Neuronal stem cell (in vitro differentiated cells): ENCODE results near the gene PTPRZ1.

Experiments used
- DNase-seq: peaks from one replicate; pipeline ENCODE4 v3.0.0-alpha.2; 2013; ENCODE audit warnings: low spot score
- H2AFZ ChIP-seq: one replicate; pipeline ENCODE4 v1.6.1; 2013; ENCODE audit warnings: mild to moderate bottlenecking, low read length, inconsistent platforms
- H2AK5ac ChIP-seq: 2 replicates; pipeline ENCODE4 v1.6.1; 2013; ENCODE audit warnings: low read depth, mild to moderate bottlenecking, inconsistent platforms, low read length, moderate library complexity, mixed read lengths
- H2BK120ac ChIP-seq: 2 replicates; pipeline ENCODE4 v1.6.1; 2013; ENCODE audit warnings: low read depth, mild to moderate bottlenecking, inconsistent platforms, low read length, moderate library complexity, mixed read lengths
- H2BK12ac ChIP-seq: one replicate; pipeline ENCODE4 v1.6.1; 2013; ENCODE audit warnings: low read length, inconsistent platforms
- H2BK15ac ChIP-seq: 2 replicates; pipeline ENCODE4 v1.6.1; 2013; ENCODE audit warnings: mild to moderate bottlenecking, low read length, inconsistent platforms, mixed read lengths
- H2BK5ac ChIP-seq: one replicate; pipeline ENCODE4 v1.6.1; 2013; ENCODE audit warnings: inconsistent platforms, mild to moderate bottlenecking, low read length, moderate library complexity
- H3K14ac ChIP-seq: one replicate; pipeline ENCODE4 v1.6.1; 2013; ENCODE audit warnings: low read length, inconsistent platforms
- H3K18ac ChIP-seq: 2 replicates; pipeline ENCODE4 v1.6.1; 2013; ENCODE audit warnings: low read length, inconsistent platforms
- H3K23ac ChIP-seq: 2 replicates; pipeline ENCODE4 v1.6.1; 2013; ENCODE audit warnings: low read depth, mild to moderate bottlenecking, mixed read lengths, low read length, inconsistent platforms; ENCODE audit not compliant: poor library complexity
- H3K27ac ChIP-seq: replicated peaks from 3 replicates; pipeline ENCODE4 v1.5.1; 2013; ENCODE audit warnings: low read length, inconsistent platforms
- H3K27me3 ChIP-seq, 3 experiments: 2 replicates each; pipeline ENCODE4 v1.6.1; 2013; ENCODE audit warnings: low read length in 3 of 3, mild to moderate bottlenecking in 2 of 3, inconsistent platforms in 1 of 3, low read depth in 1 of 3, mixed read lengths in 1 of 3, moderate library complexity in 1 of 3; ENCODE audit not compliant: control insufficient read depth in 3 of 3, insufficient read depth in 3 of 3
- H3K36me3 ChIP-seq, 2 donors: replicated peaks in 1 of 2; 2 replicates each; pipeline ENCODE4 v1.6.1; 2013; ENCODE audit warnings: low read length in 2 of 2; ENCODE audit not compliant: control insufficient read depth in 2 of 2, insufficient read depth in 2 of 2
- H3K4ac ChIP-seq: 2 replicates; pipeline ENCODE4 v1.6.1; 2013; ENCODE audit warnings: inconsistent platforms, mild to moderate bottlenecking, low read length, moderate library complexity
- H3K4me1 ChIP-seq, 2 donors: 1 replicate in 1 of 2; 2 replicates in 1 of 2; pipeline ENCODE4 v1.6.1; 2013; ENCODE audit warnings: low read length in 2 of 2, low read depth in 1 of 2; ENCODE audit not compliant: control insufficient read depth in 2 of 2, insufficient read depth in 1 of 2
- H3K4me2 ChIP-seq: one replicate; pipeline ENCODE4 v1.6.1; 2013; ENCODE audit warnings: mild to moderate bottlenecking, low read length, inconsistent platforms; ENCODE audit not compliant: insufficient read depth, poor library complexity, severe bottlenecking
- H3K4me3 ChIP-seq, 2 donors: 2 replicates each; pipeline ENCODE4 v1.5.1; 2013; ENCODE audit warnings: low read length in 2 of 2, mild to moderate bottlenecking in 2 of 2, inconsistent platforms in 1 of 2, moderate library complexity in 1 of 2
- H3K79me1 ChIP-seq: one replicate; pipeline ENCODE4 v1.6.1; 2013; ENCODE audit warnings: low read depth, mild to moderate bottlenecking, inconsistent platforms, low read length, moderate library complexity
- H3K9ac ChIP-seq: one replicate; pipeline ENCODE4 v1.6.1; 2013; ENCODE audit warnings: mild to moderate bottlenecking, low read depth, low read length, inconsistent platforms; ENCODE audit not compliant: poor library complexity
- H3K9me3 ChIP-seq, 2 donors: replicated peaks in 1 of 2; 2 replicates each; pipeline versions ENCODE3 to v1.6.1; 2013; ENCODE audit warnings: low read length in 2 of 2, mild to moderate bottlenecking in 2 of 2, inconsistent platforms in 1 of 2, low read depth in 1 of 2, mixed read lengths in 1 of 2, moderate library complexity in 1 of 2; ENCODE audit not compliant: control insufficient read depth in 2 of 2, insufficient read depth in 1 of 2
- H4K8ac ChIP-seq: one replicate; pipeline ENCODE4 v1.6.1; 2013; ENCODE audit warnings: low read depth, mild to moderate bottlenecking, inconsistent platforms, low read length, moderate library complexity
- H4K91ac ChIP-seq: one replicate; pipeline ENCODE4 v1.6.1; 2013; ENCODE audit warnings: low read length, low read depth, mild to moderate bottlenecking, inconsistent platforms; ENCODE audit not compliant: poor library complexity
- WGBS, 2 donors: extraction: QIAGEN DNeasy Blood & Tissue Kit; methylation state at CpG; one replicate each; pipeline ENCODE4 v1.1.7; 2013; ENCODE audit warnings: missing lambda C conversion rate in 2 of 2, mixed read lengths in 1 of 2; ENCODE audit not compliant: insufficient read length in 2 of 2, insufficient replicate concordance in 1 of 2; ENCODE audit errors: extremely low coverage in 2 of 2; 5-methylcytosine and 5-hydroxymethylcytosine counted together

PTPRZ1 gene

DNA sequence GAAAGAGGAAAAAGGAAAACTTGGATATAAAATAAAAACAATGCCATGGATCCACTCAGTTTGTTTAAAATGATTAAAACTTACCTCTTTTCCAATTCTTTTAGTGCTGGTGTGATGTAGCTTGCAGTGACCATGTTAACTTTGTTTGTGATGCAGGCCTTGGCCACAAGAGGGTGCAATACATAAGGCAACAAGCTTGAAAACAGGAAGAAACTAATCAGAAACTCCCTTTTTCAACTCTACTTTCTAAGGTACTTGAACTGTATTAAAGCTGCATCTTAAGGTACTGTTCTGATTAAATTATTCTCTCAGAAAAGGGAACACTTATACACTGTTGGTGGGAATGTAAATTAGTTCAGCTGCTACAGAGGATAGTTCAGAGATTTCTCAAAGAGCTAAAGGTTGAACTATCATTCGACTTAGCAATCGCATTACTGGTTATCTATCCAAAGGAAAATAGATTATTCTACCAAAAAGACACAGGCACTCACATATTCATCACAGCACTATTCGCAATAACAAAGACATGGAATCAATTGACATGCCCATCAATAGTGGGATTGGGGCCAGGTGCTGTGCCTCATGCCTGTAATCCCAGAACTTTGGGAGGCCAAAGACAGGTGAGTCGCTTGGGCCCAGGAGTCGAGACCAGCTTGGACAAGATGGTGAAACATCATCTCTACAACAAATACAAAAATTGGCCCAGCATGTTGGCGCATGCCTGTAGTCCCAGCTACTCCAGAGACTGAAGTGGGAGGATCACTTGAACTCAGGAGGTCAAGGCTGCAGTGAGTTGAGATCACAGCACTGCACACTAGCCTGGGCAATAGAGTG, 220.2 kb downstream of the PTPRZ1 start:
- Histone ChIP-seq H2BK12ac (no peak overlapping the region), H3K14ac (no peak overlapping the region), H3K23ac (no peak overlapping the region), H3K9me3 (no peaks in the 10 kb centered on the region), H2AFZ (no peak overlapping the region), H3K4me3 (no peak overlapping the region), H2BK5ac (no peak overlapping the region), H3K18ac (no peak overlapping the region), H3K9ac (no peak overlapping the region), H2AK5ac (no peak overlapping the region), H4K91ac (no peak overlapping the region), H3K27ac (peak overlapping the region; percentile 8), H2BK120ac (no peak overlapping the region), H3K36me3 (peaks cover 13 to 85% of the 10 kb centered on the region in 2 donors), H2BK15ac (no peak overlapping the region), H3K4me1 (no peaks in the 10 kb centered on the region), H3K4me2 (no peak overlapping the region), H3K4ac (no peak overlapping the region), H4K8ac (no peak overlapping the region), H3K27me3 (peaks cover 0 to 2% (median 0%) of the 10 kb centered on the region in 3 experiments), H3K79me1 (no peaks in the 10 kb centered on the region)
- DNase-seq: peak; percentile 68
- no CpG with 5 or more reads among the region's 6 CpGs for WGBS, 2 donors

DNA sequence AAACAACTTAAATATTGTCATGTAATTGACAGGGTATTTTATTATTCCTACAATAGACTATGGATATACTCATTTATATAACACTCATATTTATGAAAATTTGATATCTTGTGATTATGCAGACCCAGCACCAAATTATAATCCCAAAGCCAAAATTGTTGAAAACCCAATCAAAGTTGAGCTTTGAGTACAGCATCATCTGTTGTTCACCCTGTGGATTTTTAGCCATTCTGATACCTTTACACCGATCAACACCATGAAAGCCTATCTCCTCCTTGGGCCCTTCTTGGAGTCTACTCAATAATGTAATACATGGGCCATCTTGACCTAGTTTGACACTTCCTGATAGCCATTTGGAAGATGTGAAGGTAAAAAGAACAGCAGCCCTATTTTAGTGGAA, 221.6 kb downstream of the PTPRZ1 start:
- Histone ChIP-seq H3K36me3 (peaks cover 8 to 84% of the 10 kb centered on the region in 2 donors), H2BK12ac (no peak overlapping the region), H3K18ac (no peak overlapping the region), H3K4me3 (no peak overlapping the region), H2AK5ac (no peak overlapping the region), H3K14ac (no peak overlapping the region), H3K79me1 (no peaks in the 10 kb centered on the region), H3K4ac (no peak overlapping the region), H4K91ac (no peak overlapping the region), H3K4me1 (no peaks in the 10 kb centered on the region), H4K8ac (no peak overlapping the region), H3K27me3 (no peaks in the 10 kb centered on the region), H3K9me3 (no peaks in the 10 kb centered on the region), H2BK15ac (no peak overlapping the region), H3K9ac (no peak overlapping the region), H3K4me2 (no peak overlapping the region), H2AFZ (no peak overlapping the region), H3K27ac (no peak overlapping the region), H2BK120ac (no peak overlapping the region), H3K23ac (no peak overlapping the region), H2BK5ac (no peak overlapping the region)
- DNase-seq: no peak
- no CpG with 5 or more reads among the region's 1 CpG for WGBS, 2 donors

- Histone ChIP-seq H2AFZ (no peak overlapping the region), H4K91ac (no peak overlapping the region), H3K27me3 (no peaks in the 10 kb centered on the region), H3K4ac (no peak overlapping the region), H2AK5ac (no peak overlapping the region), H2BK120ac (no peak overlapping the region), H3K23ac (no peak overlapping the region), H3K36me3 (peaks cover 10 to 84% of the 10 kb centered on the region in 2 donors), H3K4me2 (no peak overlapping the region), H2BK5ac (no peak overlapping the region), H2BK15ac (no peak overlapping the region), H3K9ac (no peak overlapping the region), H4K8ac (no peak overlapping the region), H3K27ac (no peak overlapping the region), H3K79me1 (no peaks in the 10 kb centered on the region), H3K4me3 (no peak overlapping the region), H3K18ac (no peak overlapping the region), H2BK12ac (no peak overlapping the region), H3K14ac (no peak overlapping the region), H3K4me1 (no peaks in the 10 kb centered on the region), H3K9me3 (no peaks in the 10 kb centered on the region)
- WGBS, 2 donors: no CpG with 5 or more reads among the region's 4 CpGs
- DNase-seq: no peak
These were observed 222.7 kb downstream of the PTPRZ1 start for GRCh38 chr7:122095642-122096041.

- H2AK5ac ChIP-seq: no peak overlapping the region
- peaks cover 15 to 90% of the 10 kb centered on the region in 2 donors for H3K36me3 ChIP-seq
- H3K4me3 ChIP-seq: no peak overlapping the region
- no peak overlapping the region for H2BK120ac ChIP-seq
- no peak overlapping the region for H3K9ac ChIP-seq
- no peak overlapping the region for H3K23ac ChIP-seq
- no peaks in the 10 kb centered on the region for H3K4me1 ChIP-seq
- DNase-seq: no peak
- no peak overlapping the region for H4K91ac ChIP-seq
- H2BK5ac ChIP-seq: no peak overlapping the region
- WGBS, 2 donors: no CpG with 5 or more reads among the region's 3 CpGs
- H2BK15ac ChIP-seq: no peak overlapping the region
- no peak overlapping the region for H3K18ac ChIP-seq
- no peak overlapping the region for H2BK12ac ChIP-seq
- H3K79me1 ChIP-seq: peaks cover 4% of the 10 kb centered on the region
- no peak overlapping the region for H3K4ac ChIP-seq
- no peak overlapping the region for H3K4me2 ChIP-seq
- H2AFZ ChIP-seq: no peak overlapping the region
- H3K27me3 ChIP-seq: no peaks in the 10 kb centered on the region
- H3K9me3 ChIP-seq: peaks cover 2 to 25% of the 10 kb centered on the region in 2 donors
- no peak overlapping the region for H4K8ac ChIP-seq
- no peak overlapping the region for H3K27ac ChIP-seq
- H3K14ac ChIP-seq: no peak overlapping the region
These were observed 227.1 kb downstream of the PTPRZ1 start for GRCh38 chr7:122100021-122100420.
